Urothelium cell line (cell line): ENCODE results near the gene CNIH1.
"Not testable (repeated sequence)": the region's sequence is repeated elsewhere in the genome, so short reads cannot be mapped to it uniquely, and the experiment has no call there.

Experiments
- DNase-seq: peaks from one replicate; pipeline ENCODE4 v3.0.0; 2011; ENCODE audit warnings: low spot score, mixed read lengths
- FAIRE-seq: peaks from 2 replicates; lab custom pipeline; 2011; peaks lifted over from hg19 to GRCh38; lab: Jason Lieb, UNC

CNIH1 gene

GRCh38 chr14:54437954-54438353 is 3.2 kb downstream of the CNIH1 start:
- not testable (repeated sequence) for DNase-seq, FAIRE-seq

DNA sequence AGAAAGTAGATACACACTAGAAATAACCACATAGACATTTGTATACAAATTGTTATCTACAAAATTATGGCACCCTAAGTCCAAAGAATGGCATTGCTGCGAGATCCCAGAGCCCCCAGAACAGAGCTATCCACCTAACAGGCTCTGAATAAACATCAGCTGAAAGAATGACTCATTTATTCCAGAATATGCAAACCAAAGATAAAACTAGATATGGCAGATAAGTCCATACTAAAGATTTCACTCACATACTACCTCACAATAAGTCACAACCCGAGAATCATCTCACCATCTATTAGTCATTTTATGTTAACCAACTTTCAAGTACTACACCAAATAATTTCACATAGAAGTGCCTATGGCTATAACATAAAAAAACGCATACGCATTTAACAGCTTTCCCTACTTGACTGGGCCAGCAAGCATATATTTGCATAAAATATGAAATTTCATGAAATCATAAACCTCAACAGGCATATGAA is 5.6 kb downstream of the CNIH1 start:
- no peak for FAIRE-seq
- no peak for DNase-seq

GRCh38 chr14:54428527-54428926 is 12.6 kb downstream of the CNIH1 start:
- no peak for DNase-seq
- FAIRE-seq = no peak

GRCh38 chr14:54427871-54428270 is 13.3 kb downstream of the CNIH1 start:
- DNase-seq (no peak), FAIRE-seq (no peak)

GRCh38 chr14:54425537-54426274 is 15.5 kb downstream of the CNIH1 start:
- FAIRE-seq = no peak
- no peak for DNase-seq

DNA sequence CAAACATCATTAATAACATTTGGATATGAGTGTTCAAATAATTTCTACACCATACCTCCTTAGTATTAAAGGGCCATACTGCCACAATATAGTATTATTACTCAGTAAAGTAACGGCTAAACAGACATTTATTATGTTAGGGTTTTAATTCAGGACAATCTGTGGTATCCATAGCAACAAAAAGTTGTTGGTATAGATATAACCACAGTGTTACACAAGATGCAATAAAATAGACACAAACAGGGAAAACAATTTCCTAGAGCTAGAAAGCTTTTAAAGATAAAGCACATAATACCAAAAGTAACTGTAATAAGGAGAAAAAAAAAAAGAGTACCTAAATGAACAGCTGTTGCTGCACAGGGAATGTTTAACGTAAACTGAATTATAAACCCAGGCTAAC is 16.1 kb downstream of the CNIH1 start:
- no peak for FAIRE-seq

DNA sequence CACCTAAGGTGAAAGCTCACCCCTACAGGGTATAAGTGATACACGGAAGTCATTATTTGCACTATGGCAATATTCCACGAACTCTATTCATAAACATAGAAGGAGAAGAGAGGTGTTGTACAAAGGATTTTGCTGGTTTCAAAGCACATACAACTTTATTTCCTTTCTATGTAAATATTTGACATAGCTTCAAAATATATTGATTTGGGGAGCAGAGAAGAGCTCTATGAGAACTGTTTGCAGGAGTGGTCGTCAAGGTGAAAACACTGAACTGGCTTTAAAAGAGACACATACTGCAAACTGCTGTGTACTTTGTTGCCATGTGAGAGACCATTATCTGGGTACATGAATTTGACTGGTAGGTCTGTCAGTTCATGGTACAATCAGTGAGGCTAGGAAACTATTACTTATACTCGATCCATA is 16.7 kb downstream of the CNIH1 start:
- FAIRE-seq = peak; percentile 81
- no peak for DNase-seq

More for the DNA sequence above, 16.1 kb downstream of the CNIH1 start:
- no peak for DNase-seq

GRCh38 chr14:54423991-54424390 is 17.2 kb downstream of the CNIH1 start:
- no peak for FAIRE-seq
- no peak for DNase-seq

- peak; percentile 68 for DNase-seq
- peak; percentile 17 for FAIRE-seq
Measured at GRCh38 chr14:54420478-54421142, 20.6 kb downstream of the CNIH1 start.

DNA sequence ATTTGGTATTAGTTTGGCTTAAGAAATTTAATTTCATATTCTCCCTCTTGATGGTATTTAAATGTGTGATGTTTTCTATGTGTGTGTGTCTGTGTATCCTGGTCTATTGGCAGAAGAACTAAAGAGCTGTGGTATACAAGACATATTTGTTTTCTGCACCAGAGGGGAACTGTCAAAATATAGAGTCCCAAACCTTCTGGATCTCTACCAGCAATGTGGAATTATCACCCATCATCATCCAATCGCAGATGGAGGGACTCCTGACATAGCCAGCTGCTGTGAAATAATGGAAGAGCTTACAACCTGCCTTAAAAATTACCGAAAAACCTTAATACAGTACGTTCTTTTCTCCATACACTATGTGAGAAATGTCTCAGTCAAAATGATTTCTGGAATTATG is 29.8 kb downstream of the CNIH1 start:
- DNase-seq = no peak
- FAIRE-seq = no peak

GRCh38 chr14:54410215-54410614 is 31.0 kb downstream of the CNIH1 start:
- DNase-seq (no peak), FAIRE-seq (no peak)

GRCh38 chr14:54403401-54404005 is 37.7 kb downstream of the CNIH1 start:
- FAIRE-seq, DNase-seq: not testable (repeated sequence)

- FAIRE-seq = no peak
- DNase-seq = no peak
Measured at GRCh38 chr14:54399560-54399959, 41.6 kb downstream of the CNIH1 start.

DNA sequence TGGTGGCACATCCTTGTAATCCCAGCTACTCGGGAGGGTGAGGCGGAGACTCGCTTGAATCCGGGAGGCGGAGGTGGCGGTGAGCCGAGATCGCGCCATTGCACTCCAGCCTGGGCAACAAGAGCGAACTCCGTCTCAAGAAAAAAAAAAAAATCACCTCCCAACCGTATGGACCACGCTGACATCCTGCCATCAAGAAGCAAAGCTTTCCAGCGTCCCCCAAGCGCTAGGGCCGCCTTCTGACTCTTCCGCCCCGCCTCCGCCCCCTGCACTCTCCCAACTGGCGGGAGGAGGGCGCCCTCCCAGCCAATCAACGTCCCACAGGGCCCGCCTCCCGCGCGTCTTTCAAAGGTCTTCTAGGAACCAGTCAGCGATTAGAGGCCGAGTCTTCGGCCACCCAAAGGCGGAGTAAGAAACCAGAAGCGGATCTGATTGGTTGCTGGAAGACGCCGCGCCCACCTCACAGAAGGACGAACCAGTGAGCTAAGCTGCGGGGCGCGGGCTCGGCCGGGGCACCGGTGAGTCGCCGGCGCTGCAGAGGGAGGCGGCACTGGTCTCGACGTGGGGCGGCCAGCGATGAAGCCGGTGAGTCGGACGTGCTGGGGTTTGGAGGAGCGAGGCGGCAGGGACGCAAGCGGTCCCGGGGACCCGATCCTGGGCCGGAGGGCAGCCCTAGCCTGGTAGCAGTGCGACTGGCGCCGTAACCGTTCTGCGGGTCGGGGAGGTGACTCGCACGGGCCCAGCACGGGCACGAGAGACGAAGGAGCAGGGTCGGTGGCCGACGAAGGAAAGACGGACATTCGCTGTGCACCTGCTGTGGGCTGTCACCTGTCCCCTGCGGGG is 44.5 kb downstream of the CNIH1 start, which contains the start of gene CDKN3:
Gene CDKN3, plus strand, starts transcription at position 515 of the 843 bp plus-strand sequence. Its CDS starts 62 bp downstream, at position 577.
- FAIRE-seq (peak; percentile 89), DNase-seq (peak; percentile 100)

DNA sequence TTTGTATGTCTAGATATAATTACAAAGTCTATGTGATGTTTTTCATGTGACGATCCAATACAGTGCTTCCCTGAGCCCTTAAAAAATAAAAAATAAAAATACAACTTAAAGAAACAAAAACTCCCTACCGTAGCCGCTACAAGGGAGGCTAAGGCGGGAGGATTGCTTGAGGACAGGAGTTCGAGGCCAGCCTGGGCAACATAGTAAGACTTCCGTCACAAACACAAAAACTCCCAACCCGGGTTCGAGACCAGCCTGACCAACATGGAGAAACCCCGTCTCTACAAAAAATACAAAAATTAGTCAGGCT is 45.0 kb downstream of the CNIH1 start:
- no peak for FAIRE-seq
- DNase-seq = no peak

- DNase-seq (no peak), FAIRE-seq (no peak)
Measured at GRCh38 chr14:54395716-54396115, 45.5 kb downstream of the CNIH1 start.

- no peak for FAIRE-seq
- DNase-seq = no peak
Measured at GRCh38 chr14:54395284-54395683, 45.9 kb downstream of the CNIH1 start.

GRCh38 chr14:54394596-54394995 is 46.6 kb downstream of the CNIH1 start:
- DNase-seq = no peak
- no peak for FAIRE-seq

DNA sequence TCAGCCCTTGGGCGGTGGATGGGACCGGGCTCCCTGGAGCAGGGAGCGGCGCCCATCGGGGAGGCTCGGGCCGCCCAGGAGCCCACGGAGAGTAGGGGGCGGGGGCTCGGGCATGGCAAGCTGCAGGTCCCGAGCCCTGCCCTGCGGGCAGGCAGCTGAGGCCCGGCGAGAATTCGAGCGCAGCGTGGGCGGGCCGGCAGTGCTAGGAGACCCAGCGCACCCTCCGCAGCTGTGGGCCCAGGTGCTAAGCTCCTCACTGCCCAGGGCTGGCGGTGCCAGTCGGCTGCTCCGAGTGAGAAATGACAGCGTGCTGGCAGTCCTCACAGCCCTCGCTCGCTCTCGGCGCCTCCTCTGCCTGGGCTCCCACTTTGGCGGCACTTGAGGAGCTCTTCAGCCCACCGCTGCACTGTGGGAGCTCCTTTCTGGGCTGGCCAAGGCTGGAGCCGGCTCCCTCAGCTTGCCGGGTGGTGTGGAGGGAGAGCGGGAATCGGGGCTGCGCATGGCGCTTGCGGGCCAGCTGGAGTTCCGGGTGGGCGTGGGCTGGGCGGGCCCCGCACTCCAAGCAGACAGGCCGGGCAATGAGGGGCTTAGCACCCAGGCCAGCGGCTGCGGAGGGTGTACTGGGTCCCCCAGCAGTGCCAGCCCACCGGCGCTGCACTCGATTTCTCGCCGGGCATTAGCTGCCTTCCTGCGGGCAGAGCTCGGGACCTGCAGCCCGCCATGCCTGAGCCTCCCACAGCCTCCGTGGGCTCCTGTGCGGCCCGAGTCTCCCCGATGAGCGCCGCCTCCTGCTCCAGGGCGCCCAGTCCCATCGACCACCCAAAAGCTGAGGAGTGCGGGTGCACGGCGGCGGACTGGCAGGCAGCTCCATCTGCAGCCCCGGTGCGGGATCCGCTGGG is 47.9 kb downstream of the CNIH1 start:
- DNase-seq, FAIRE-seq: not testable (repeated sequence)
